HCT116 (cell line): ENCODE data around the gene ZNF57. TPM values are rescaled to one million over a fixed set of nuclear protein-coding genes. Genes with fewer than 3 reads are reported as not detected.
A peak's percentile ranks its signal among the peaks of the same experiment; 100 is the strongest.

Experiments
- ATAC-seq: fragments of 200-7000 bp; cut with Tn5 transposase; 2 replicates; pipeline ENCODE4 v1.9.1; 2020; ENCODE audit warnings: mild to moderate bottlenecking, moderate library complexity
- BruUV-seq: library from RNA; stranded (reverse); fragments of 400-500 nt; replicated peaks from 2 replicates; lab custom pipeline; 2021; lab: Mats Ljungman, UMichigan
- CTCF ChIA-PET: fragments of 300-600 bp; sonication (Branson Sonifier 250); formaldehyde crosslinking; loops from one replicate; lab custom pipeline; 2021; ENCODE audit warnings: antibody characterized with exemption; lab: Charles Lee
- POLR2A ChIA-PET: fragments of 300-600, 350-600 bp; sonication (Branson Sonifier 250); formaldehyde crosslinking; loops from one replicate; lab custom pipeline; 2021; ENCODE audit warnings: antibody characterized with exemption; lab: Charles Lee
- RAD21 ChIA-PET, 2 experiments: fragments of 300-600 bp; sonication (Branson Sonifier 250); formaldehyde crosslinking; loops; one replicate each; lab custom pipeline; 2023; ENCODE audit warnings: low total read pairs in 2 of 2; ENCODE audit not compliant: uncharacterized antibody in 2 of 2, unreplicated experiment in 2 of 2, low non-redundant PET in 1 of 2; lab: Charles Lee
- DNase-seq: peaks from one replicate; pipeline ENCODE4 v3.0.0-alpha.2; 2010; ENCODE audit warnings: low read depth, low spot score
- H2AFZ ChIP-seq: fragments of 200-600 bp; shearing (Covaris generic), sonication (generic); 2 replicates; pipeline ENCODE4 v1.6.1; 2017; ENCODE audit warnings: low read depth, mixed run types, mixed read lengths, antibody characterized with exemption, low read length; ENCODE audit not compliant: poor library complexity, severe bottlenecking
- H3K27ac ChIP-seq: 2 replicates; pipeline ENCODE4 v1.5.1; 2012; ENCODE audit warnings: low read depth, low read length
- H3K27me3 ChIP-seq: fragments of 200-600 bp; sonication (generic); 2 replicates; pipeline ENCODE4 v1.6.1; 2016; ENCODE audit warnings: mixed run types, low read length, mixed read lengths; ENCODE audit not compliant: insufficient read depth
- H3K36me3 ChIP-seq, 2 experiments: fragments of 200-500 bp in 1 of 2; fragments of 200-600 bp in 1 of 2; sonication (Bioruptor generic) in 1 of 2; sonication (generic) in 1 of 2; 2 replicates each; pipeline versions ENCODE4 v1.5.1 to v1.6.1; 2014 to 2016; ENCODE audit warnings: low read length in 2 of 2, inconsistent platforms in 1 of 2, mixed read lengths in 1 of 2, mixed run types in 1 of 2; ENCODE audit not compliant: insufficient read depth in 2 of 2, control insufficient read depth in 1 of 2
- H3K4me1 ChIP-seq, 2 experiments: fragments of 200-600 bp in 1 of 2; sonication (generic) in 1 of 2; 2 replicates each; pipeline versions ENCODE4 v1.5.1 to v1.6.1; 2012 to 2017; ENCODE audit warnings: low read length in 2 of 2, inconsistent platforms in 1 of 2, mild to moderate bottlenecking in 1 of 2, mixed read lengths in 1 of 2, mixed run types in 1 of 2, moderate library complexity in 1 of 2; ENCODE audit not compliant: insufficient read depth in 2 of 2, control insufficient read depth in 1 of 2
- H3K4me2 ChIP-seq: fragments of 200-600 bp; sonication (generic); 2 replicates; pipeline ENCODE4 v1.6.1; 2017; ENCODE audit warnings: mixed run types, low read length, mixed read lengths
- H3K4me3 ChIP-seq, 2 experiments: fragments of 200-600 bp in 1 of 2; sonication (generic) in 1 of 2; replicated peaks in 1 of 2; 2 replicates each; pipeline ENCODE4 v1.5.1; 2011 to 2016; ENCODE audit warnings: low read length in 2 of 2, control low read depth in 1 of 2, low read depth in 1 of 2, mild to moderate bottlenecking in 1 of 2, mixed read lengths in 1 of 2, mixed run types in 1 of 2
- H3K79me2 ChIP-seq: fragments of 200-600 bp; sonication (generic); 2 replicates; pipeline ENCODE4 v1.6.1; 2017; ENCODE audit warnings: mild to moderate bottlenecking, mixed run types, low read length, moderate library complexity, mixed read lengths; ENCODE audit not compliant: insufficient read depth
- H3K9ac ChIP-seq: fragments of 200-600 bp; sonication (generic); 2 replicates; pipeline ENCODE4 v1.6.1; 2016; ENCODE audit warnings: low read length, mixed read lengths
- H3K9me2 ChIP-seq: fragments of 200-600 bp; sonication (generic), shearing (Covaris generic); 2 replicates; pipeline ENCODE4 v1.6.1; 2017; ENCODE audit warnings: mixed run types, mild to moderate bottlenecking, moderate library complexity; ENCODE audit not compliant: insufficient read depth
- H3K9me3 ChIP-seq, 2 experiments: fragments of 200-500 bp in 1 of 2; fragments of 200-600 bp in 1 of 2; sonication (Bioruptor generic) in 1 of 2; sonication (generic) in 1 of 2; 2 replicates each; pipeline ENCODE4 v1.6.1; 2014 to 2017; ENCODE audit warnings: low read length in 2 of 2, mixed read lengths in 2 of 2, inconsistent platforms in 1 of 2, low read depth in 1 of 2, mild to moderate bottlenecking in 1 of 2, mixed run types in 1 of 2, moderate library complexity in 1 of 2; ENCODE audit not compliant: control insufficient read depth in 1 of 2, insufficient read depth in 1 of 2
- H4K20me1 ChIP-seq: fragments of 200-600 bp; sonication (generic), shearing (Covaris generic); 2 replicates; pipeline ENCODE4 v1.6.1; 2017; ENCODE audit warnings: mixed run types, mild to moderate bottlenecking, moderate library complexity; ENCODE audit not compliant: insufficient read depth
- ATF3 ChIP-seq: IDR thresholded peaks from 2 replicates; pipeline ENCODE4 v1.6.1; 2012
- CTCF ChIP-seq, 3 experiments: fragments of 200-600 bp in 1 of 3; sonication (generic) in 1 of 3; IDR thresholded peaks in 2 of 3; conservative IDR thresholded peaks in 1 of 3; 2 replicates each; pipeline ENCODE4 v1.5.1; 2012 to 2017; ENCODE audit warnings: low read depth in 2 of 3, low read length in 2 of 3, antibody characterized with exemption in 1 of 3, borderline replicate concordance in 1 of 3, control low read depth in 1 of 3, mild to moderate bottlenecking in 1 of 3, mixed read lengths in 1 of 3, mixed run types in 1 of 3, moderate library complexity in 1 of 3; ENCODE audit not compliant: insufficient read depth in 1 of 3
- EGR1 ChIP-seq: IDR thresholded peaks from 2 replicates; pipeline ENCODE4 v1.6.1; 2012; ENCODE audit warnings: low read depth
- EZH2 ChIP-seq: fragments of 200-600 bp; sonication (generic); IDR thresholded peaks from 2 replicates; pipeline ENCODE4 v1.6.1; 2017; ENCODE audit warnings: antibody characterized with exemption, mixed run types
- EZH2phosphoT487 ChIP-seq: fragments of 200-600 bp; IDR thresholded peaks from 2 replicates; pipeline ENCODE4 v1.6.1; 2018; ENCODE audit warnings: antibody characterized with exemption, borderline replicate concordance
- POLR2A ChIP-seq: IDR thresholded peaks from 2 replicates; pipeline ENCODE4 v1.7.0; 2011; ENCODE audit warnings: borderline replicate concordance; ENCODE audit not compliant: insufficient read depth, insufficient read length; ENCODE audit errors: extremely low read depth
- REST ChIP-seq: IDR thresholded peaks from 2 replicates; pipeline ENCODE4 v1.6.1; 2012; ENCODE audit warnings: low read depth
- SP1 ChIP-seq: IDR thresholded peaks from 2 replicates; pipeline ENCODE4 v1.6.1; 2012; ENCODE audit warnings: low read depth
- intact Hi-C: fragments of 100-400 bp; cut with micrococcal nuclease; formaldehyde crosslinking; loops from 2 replicates; pipeline ENCODE4 v1.10.0; 2022
- total RNA-seq: library from RNA; stranded (reverse); gene quantifications from one replicate; pipeline ENCODE4 v1.2.1, GENCODE V29; 2021; ENCODE audit not compliant: unreplicated experiment
- TF ChIP-seq, protein P1 (sequence below): IDR thresholded peaks from 2 replicates; pipeline ENCODE4 v1.6.1; 2012

ZNF57 gene
- total RNA-seq, 1 experiment from 2014 or later, result 8.3 TPM

GRCh38 chr19:2900296-2901252 is at the start of gene ZNF57 (continued):
- TF ChIP-seq REST, result no peak
- no peak for TF ChIP-seq EZH2phosphoT487
- peak; percentile 91 for TF ChIP-seq SP1
- no peak for TF ChIP-seq CTCF (IDR thresholded peaks at IDR 0.05 in 2 of 3, conservative IDR thresholded peaks at IDR 0.05 in 1 of 3; ENCODE audit: borderline replicate concordance in 1 of 3, insufficient read depth in 1 of 3, low read depth in 2 of 3, low read length in 2 of 3)
- TF ChIP-seq, all 23 proteins: peak for 6

- Histone ChIP-seq H3K9me2 (no peaks in the 10 kb centered on the region), H3K9ac (no peak overlapping the region), H3K27ac (no peak overlapping the region), H3K4me2 (no peak overlapping the region), H3K27me3 (no peaks in the 10 kb centered on the region), H3K4me3 (no peak overlapping the region), H4K20me1 (no peaks in the 10 kb centered on the region), H2AFZ (no peak overlapping the region), H3K36me3 (peaks cover 7 to 24% of the 10 kb centered on the region in 2 experiments), H3K79me2 (no peaks in the 10 kb centered on the region), H3K9me3 (peaks cover 24 to 35% of the 10 kb centered on the region in 2 experiments; a peak in 3 of 4 replicates), H3K4me1 (no peaks in the 10 kb centered on the region)
- ChIA-PET RAD21 (no interaction called here), POLR2A (no interaction called here), CTCF (no interaction called here)
- intact Hi-C loops, result no loop called here
- BruUV-seq, result no TSS peak
- no peak for DNase-seq
- no peak for ATAC-seq
- TF ChIP-seq EZH2phosphoT487 (no peak), CTCF (IDR thresholded peaks at IDR 0.05 in 2 of 3, conservative IDR thresholded peaks at IDR 0.05 in 1 of 3; ENCODE audit: borderline replicate concordance in 1 of 3, insufficient read depth in 1 of 3, low read depth in 2 of 3, low read length in 2 of 3) (no peak), POLR2A (no peak), EZH2 (no peak), ATF3 (no peak), EGR1 (no peak), SP1 (no peak)
- TF ChIP-seq, protein P1, sequence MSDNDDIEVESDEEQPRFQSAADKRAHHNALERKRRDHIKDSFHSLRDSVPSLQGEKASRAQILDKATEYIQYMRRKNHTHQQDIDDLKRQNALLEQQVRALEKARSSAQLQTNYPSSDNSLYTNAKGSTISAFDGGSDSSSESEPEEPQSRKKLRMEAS, result no peak
Observed at GRCh38 chr19:2852598-2852997, 48.1 kb upstream of the ZNF57 start.
